DMS 273 (cell line): Measurements from ENCODE around the gene DOK4.

ENCODE experiments used
- DNase-seq: peaks from one replicate; lab custom pipeline; 2025; ENCODE audit not compliant: unreplicated experiment; lab: John Stamatoyannopoulos, UW

The DOK4 gene

GRCh38 chr16:57519796-57520360 is 33.6 kb upstream of the DOK4 start:
- peak; percentile 91 for DNase-seq

GRCh38 chr16:57518922-57519321 is 32.6 kb upstream of the DOK4 start:
- DNase-seq = no peak

- DNase-seq = no peak
These were observed 32.2 kb upstream of the DOK4 start for GRCh38 chr16:57518520-57518919.

GRCh38 chr16:57517397-57518367 is 31.4 kb upstream of the DOK4 start:
- no peak for DNase-seq

GRCh38 chr16:57516773-57517172 is 30.5 kb upstream of the DOK4 start:
- DNase-seq = no peak

- DNase-seq = peak; percentile 89
These were observed 30.0 kb upstream of the DOK4 start for GRCh38 chr16:57516176-57516725.

GRCh38 chr16:57514791-57515600 is 28.7 kb upstream of the DOK4 start:
- DNase-seq = no peak

- no peak for DNase-seq
These were observed 28.1 kb upstream of the DOK4 start for GRCh38 chr16:57514371-57514770.

GRCh38 chr16:57513371-57514102 is 27.2 kb upstream of the DOK4 start:
- no peak for DNase-seq

- DNase-seq = no peak
These were observed 26.2 kb upstream of the DOK4 start for GRCh38 chr16:57512296-57513001.

- DNase-seq = no peak
These were observed 24.0 kb upstream of the DOK4 start for GRCh38 chr16:57510016-57510871.

- DNase-seq = no peak
These were observed 23.1 kb upstream of the DOK4 start for GRCh38 chr16:57509231-57509923.

- no peak for DNase-seq
These were observed 21.7 kb upstream of the DOK4 start for GRCh38 chr16:57508035-57508425.

GRCh38 chr16:57507136-57508034 is 21.1 kb upstream of the DOK4 start:
- peak; percentile 86 for DNase-seq

- no peak for DNase-seq
These were observed 18.9 kb upstream of the DOK4 start for GRCh38 chr16:57505169-57505568.

- DNase-seq = no peak
These were observed 18.2 kb upstream of the DOK4 start for GRCh38 chr16:57504491-57504890.

GRCh38 chr16:57504001-57504400 is 17.7 kb upstream of the DOK4 start:
- DNase-seq = no peak
